HCT116 (cell line): Measurements from ENCODE around the gene STK32B. TPM values are rescaled to one million over a fixed set of nuclear protein-coding genes. Genes with fewer than 3 reads are reported as not detected.

Experiments
- ATAC-seq: fragments of 200-7000 bp; cut with Tn5 transposase; 2 replicates; pipeline ENCODE4 v1.9.1; 2020; ENCODE audit warnings: mild to moderate bottlenecking, moderate library complexity
- BruUV-seq: library from RNA; stranded (reverse); fragments of 400-500 nt; replicated peaks from 2 replicates; lab custom pipeline; 2021; lab: Mats Ljungman, UMichigan
- CTCF ChIA-PET: fragments of 300-600 bp; sonication (Branson Sonifier 250); formaldehyde crosslinking; loops from one replicate; lab custom pipeline; 2021; ENCODE audit warnings: antibody characterized with exemption; lab: Charles Lee
- POLR2A ChIA-PET: fragments of 300-600, 350-600 bp; sonication (Branson Sonifier 250); formaldehyde crosslinking; loops from one replicate; lab custom pipeline; 2021; ENCODE audit warnings: antibody characterized with exemption; lab: Charles Lee
- RAD21 ChIA-PET, 2 experiments: fragments of 300-600 bp; sonication (Branson Sonifier 250); formaldehyde crosslinking; loops; one replicate each; lab custom pipeline; 2023; ENCODE audit warnings: low total read pairs in 2 of 2; ENCODE audit not compliant: uncharacterized antibody in 2 of 2, unreplicated experiment in 2 of 2, low non-redundant PET in 1 of 2; lab: Charles Lee
- DNase-seq: peaks from one replicate; pipeline ENCODE4 v3.0.0-alpha.2; 2010; ENCODE audit warnings: low read depth, low spot score
- H2AFZ ChIP-seq: fragments of 200-600 bp; shearing (Covaris generic), sonication (generic); 2 replicates; pipeline ENCODE4 v1.6.1; 2017; ENCODE audit warnings: low read depth, mixed run types, mixed read lengths, antibody characterized with exemption, low read length; ENCODE audit not compliant: poor library complexity, severe bottlenecking
- H3K27ac ChIP-seq: 2 replicates; pipeline ENCODE4 v1.5.1; 2012; ENCODE audit warnings: low read depth, low read length
- H3K27me3 ChIP-seq: fragments of 200-600 bp; sonication (generic); 2 replicates; pipeline ENCODE4 v1.6.1; 2016; ENCODE audit warnings: mixed run types, low read length, mixed read lengths; ENCODE audit not compliant: insufficient read depth
- H3K36me3 ChIP-seq, 2 experiments: fragments of 200-500 bp in 1 of 2; fragments of 200-600 bp in 1 of 2; sonication (Bioruptor generic) in 1 of 2; sonication (generic) in 1 of 2; 2 replicates each; pipeline versions ENCODE4 v1.5.1 to v1.6.1; 2014 to 2016; ENCODE audit warnings: low read length in 2 of 2, inconsistent platforms in 1 of 2, mixed read lengths in 1 of 2, mixed run types in 1 of 2; ENCODE audit not compliant: insufficient read depth in 2 of 2, control insufficient read depth in 1 of 2
- H3K4me1 ChIP-seq, 2 experiments: fragments of 200-600 bp in 1 of 2; sonication (generic) in 1 of 2; 2 replicates each; pipeline versions ENCODE4 v1.5.1 to v1.6.1; 2012 to 2017; ENCODE audit warnings: low read length in 2 of 2, inconsistent platforms in 1 of 2, mild to moderate bottlenecking in 1 of 2, mixed read lengths in 1 of 2, mixed run types in 1 of 2, moderate library complexity in 1 of 2; ENCODE audit not compliant: insufficient read depth in 2 of 2, control insufficient read depth in 1 of 2
- H3K4me2 ChIP-seq: fragments of 200-600 bp; sonication (generic); 2 replicates; pipeline ENCODE4 v1.6.1; 2017; ENCODE audit warnings: mixed run types, low read length, mixed read lengths
- H3K4me3 ChIP-seq, 2 experiments: fragments of 200-600 bp in 1 of 2; sonication (generic) in 1 of 2; replicated peaks in 1 of 2; 2 replicates each; pipeline ENCODE4 v1.5.1; 2011 to 2016; ENCODE audit warnings: low read length in 2 of 2, control low read depth in 1 of 2, low read depth in 1 of 2, mild to moderate bottlenecking in 1 of 2, mixed read lengths in 1 of 2, mixed run types in 1 of 2
- H3K79me2 ChIP-seq: fragments of 200-600 bp; sonication (generic); 2 replicates; pipeline ENCODE4 v1.6.1; 2017; ENCODE audit warnings: mild to moderate bottlenecking, mixed run types, low read length, moderate library complexity, mixed read lengths; ENCODE audit not compliant: insufficient read depth
- H3K9ac ChIP-seq: fragments of 200-600 bp; sonication (generic); 2 replicates; pipeline ENCODE4 v1.6.1; 2016; ENCODE audit warnings: low read length, mixed read lengths
- H3K9me2 ChIP-seq: fragments of 200-600 bp; sonication (generic), shearing (Covaris generic); 2 replicates; pipeline ENCODE4 v1.6.1; 2017; ENCODE audit warnings: mixed run types, mild to moderate bottlenecking, moderate library complexity; ENCODE audit not compliant: insufficient read depth
- H3K9me3 ChIP-seq, 2 experiments: fragments of 200-500 bp in 1 of 2; fragments of 200-600 bp in 1 of 2; sonication (Bioruptor generic) in 1 of 2; sonication (generic) in 1 of 2; 2 replicates each; pipeline ENCODE4 v1.6.1; 2014 to 2017; ENCODE audit warnings: low read length in 2 of 2, mixed read lengths in 2 of 2, inconsistent platforms in 1 of 2, low read depth in 1 of 2, mild to moderate bottlenecking in 1 of 2, mixed run types in 1 of 2, moderate library complexity in 1 of 2; ENCODE audit not compliant: control insufficient read depth in 1 of 2, insufficient read depth in 1 of 2
- H4K20me1 ChIP-seq: fragments of 200-600 bp; sonication (generic), shearing (Covaris generic); 2 replicates; pipeline ENCODE4 v1.6.1; 2017; ENCODE audit warnings: mixed run types, mild to moderate bottlenecking, moderate library complexity; ENCODE audit not compliant: insufficient read depth
- CBX3 ChIP-seq: IDR thresholded peaks from 2 replicates; pipeline ENCODE4 v1.6.1; 2012; ENCODE audit warnings: low read depth
- CEBPB ChIP-seq: IDR thresholded peaks from 2 replicates; pipeline ENCODE4 v1.6.1; 2012; ENCODE audit warnings: low read depth
- ELF1 ChIP-seq: IDR thresholded peaks from 2 replicates; pipeline ENCODE4 v1.6.1; 2012; ENCODE audit warnings: low read depth, borderline replicate concordance
- EZH2 ChIP-seq: fragments of 200-600 bp; sonication (generic); IDR thresholded peaks from 2 replicates; pipeline ENCODE4 v1.6.1; 2017; ENCODE audit warnings: antibody characterized with exemption, mixed run types
- EZH2phosphoT487 ChIP-seq: fragments of 200-600 bp; IDR thresholded peaks from 2 replicates; pipeline ENCODE4 v1.6.1; 2018; ENCODE audit warnings: antibody characterized with exemption, borderline replicate concordance
- FOSL1 ChIP-seq: IDR thresholded peaks from 2 replicates; pipeline ENCODE4 v1.6.1; 2012; ENCODE audit warnings: low read depth
- JUND ChIP-seq: IDR thresholded peaks from 2 replicates; pipeline ENCODE4 v1.6.1; 2012
- POLR2A ChIP-seq: IDR thresholded peaks from 2 replicates; pipeline ENCODE4 v1.7.0; 2011; ENCODE audit warnings: borderline replicate concordance; ENCODE audit not compliant: insufficient read depth, insufficient read length; ENCODE audit errors: extremely low read depth
- POLR2AphosphoS5 ChIP-seq: IDR thresholded peaks from 2 replicates; pipeline ENCODE4 v1.6.1; 2011; ENCODE audit warnings: mild to moderate bottlenecking, low read depth, low read length, moderate library complexity
- RAD21 ChIP-seq: IDR thresholded peaks from 2 replicates; pipeline ENCODE4 v1.6.1; 2012; ENCODE audit warnings: low read depth, mild to moderate bottlenecking
- TCF7L2 ChIP-seq: IDR thresholded peaks from 2 replicates; pipeline ENCODE4 v1.7.0; 2011; ENCODE audit warnings: borderline replicate concordance, inconsistent platforms; ENCODE audit not compliant: insufficient read depth, insufficient read length; ENCODE audit errors: extremely low read depth
- ZFX ChIP-seq: fragments of 450-650 bp; IDR thresholded peaks from 2 replicates; pipeline ENCODE4 v1.6.1; 2017
- intact Hi-C: fragments of 100-400 bp; cut with micrococcal nuclease; formaldehyde crosslinking; loops from 2 replicates; pipeline ENCODE4 v1.10.0; 2022
- total RNA-seq: library from RNA; stranded (reverse); gene quantifications from one replicate; pipeline ENCODE4 v1.2.1, GENCODE V29; 2021; ENCODE audit not compliant: unreplicated experiment
- TF ChIP-seq, protein P1 (sequence below): IDR thresholded peaks from 2 replicates; pipeline ENCODE4 v1.6.1; 2011; ENCODE audit warnings: mild to moderate bottlenecking, low read length, moderate library complexity; ENCODE audit not compliant: insufficient replicate concordance; ENCODE audit errors: extremely low read depth
- TF ChIP-seq, protein P2 (sequence below), 3 experiments: fragments of 200-600 bp in 1 of 3; sonication (generic) in 1 of 3; IDR thresholded peaks in 2 of 3; conservative IDR thresholded peaks in 1 of 3; 2 replicates each; pipeline ENCODE4 v1.5.1; 2012 to 2017; ENCODE audit warnings: low read depth in 2 of 3, low read length in 2 of 3, antibody characterized with exemption in 1 of 3, borderline replicate concordance in 1 of 3, control low read depth in 1 of 3, mild to moderate bottlenecking in 1 of 3, mixed read lengths in 1 of 3, mixed run types in 1 of 3, moderate library complexity in 1 of 3; ENCODE audit not compliant: insufficient read depth in 1 of 3

The STK32B gene
- total RNA-seq, 1 experiment from 2014 or later, result not detected

DNA sequence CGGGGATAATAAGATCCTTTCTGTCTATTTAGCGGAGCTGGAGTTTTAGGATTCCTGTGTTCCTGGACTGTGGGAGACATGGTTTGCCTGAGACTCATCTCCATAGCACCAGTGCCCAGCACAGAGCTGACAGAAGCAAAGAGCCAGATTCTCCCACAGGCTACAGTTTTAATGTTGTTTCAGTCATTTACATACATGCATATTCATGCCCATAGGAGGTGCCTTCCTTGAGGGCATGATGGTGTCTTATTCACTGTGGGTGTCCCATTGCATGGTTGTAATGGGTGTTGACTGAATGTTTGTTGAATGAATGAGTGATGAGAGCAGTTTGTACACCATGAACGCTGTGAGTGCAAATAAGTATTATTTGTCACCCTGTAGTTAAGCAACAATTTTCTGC lies 396.5 kb downstream of the STK32B start:
- ATAC-seq, result no peak
- H2AFZ ChIP-seq, result no peak overlapping the region
- intact Hi-C loops, result no loop called here
- no peak overlapping the region for H3K27ac ChIP-seq
- H3K27me3 ChIP-seq, result peaks cover 11% of the 10 kb centered on the region
- DNase-seq, result no peak
- ChIA-PET RAD21 (no interaction called here), POLR2A (no interaction called here)
- H3K9ac ChIP-seq, result no peak overlapping the region
- H3K9me3 ChIP-seq, result no peaks in the 10 kb centered on the region
- no peak overlapping the region for H3K4me2 ChIP-seq
- H3K79me2 ChIP-seq, result no peaks in the 10 kb centered on the region
- H3K9me2 ChIP-seq, result no peaks in the 10 kb centered on the region
- no peaks in the 10 kb centered on the region for H4K20me1 ChIP-seq
- no TSS peak for BruUV-seq
- TF ChIP-seq TCF7L2, result no peak
- TF ChIP-seq RAD21, result no peak
- TF ChIP-seq, protein P1, sequence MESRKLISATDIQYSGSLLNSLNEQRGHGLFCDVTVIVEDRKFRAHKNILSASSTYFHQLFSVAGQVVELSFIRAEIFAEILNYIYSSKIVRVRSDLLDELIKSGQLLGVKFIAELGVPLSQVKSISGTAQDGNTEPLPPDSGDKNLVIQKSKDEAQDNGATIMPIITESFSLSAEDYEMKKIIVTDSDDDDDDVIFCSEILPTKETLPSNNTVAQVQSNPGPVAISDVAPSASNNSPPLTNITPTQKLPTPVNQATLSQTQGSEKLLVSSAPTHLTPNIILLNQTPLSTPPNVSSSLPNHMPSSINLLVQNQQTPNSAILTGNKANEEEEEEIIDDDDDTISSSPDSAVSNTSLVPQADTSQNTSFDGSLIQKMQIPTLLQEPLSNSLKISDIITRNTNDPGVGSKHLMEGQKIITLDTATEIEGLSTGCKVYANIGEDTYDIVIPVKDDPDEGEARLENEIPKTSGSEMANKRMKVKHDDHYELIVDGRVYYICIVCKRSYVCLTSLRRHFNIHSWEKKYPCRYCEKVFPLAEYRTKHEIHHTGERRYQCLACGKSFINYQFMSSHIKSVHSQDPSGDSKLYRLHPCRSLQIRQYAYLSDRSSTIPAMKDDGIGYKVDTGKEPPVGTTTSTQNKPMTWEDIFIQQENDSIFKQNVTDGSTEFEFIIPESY, result no peak
- no peak for TF ChIP-seq ELF1
- TF ChIP-seq, protein P2, sequence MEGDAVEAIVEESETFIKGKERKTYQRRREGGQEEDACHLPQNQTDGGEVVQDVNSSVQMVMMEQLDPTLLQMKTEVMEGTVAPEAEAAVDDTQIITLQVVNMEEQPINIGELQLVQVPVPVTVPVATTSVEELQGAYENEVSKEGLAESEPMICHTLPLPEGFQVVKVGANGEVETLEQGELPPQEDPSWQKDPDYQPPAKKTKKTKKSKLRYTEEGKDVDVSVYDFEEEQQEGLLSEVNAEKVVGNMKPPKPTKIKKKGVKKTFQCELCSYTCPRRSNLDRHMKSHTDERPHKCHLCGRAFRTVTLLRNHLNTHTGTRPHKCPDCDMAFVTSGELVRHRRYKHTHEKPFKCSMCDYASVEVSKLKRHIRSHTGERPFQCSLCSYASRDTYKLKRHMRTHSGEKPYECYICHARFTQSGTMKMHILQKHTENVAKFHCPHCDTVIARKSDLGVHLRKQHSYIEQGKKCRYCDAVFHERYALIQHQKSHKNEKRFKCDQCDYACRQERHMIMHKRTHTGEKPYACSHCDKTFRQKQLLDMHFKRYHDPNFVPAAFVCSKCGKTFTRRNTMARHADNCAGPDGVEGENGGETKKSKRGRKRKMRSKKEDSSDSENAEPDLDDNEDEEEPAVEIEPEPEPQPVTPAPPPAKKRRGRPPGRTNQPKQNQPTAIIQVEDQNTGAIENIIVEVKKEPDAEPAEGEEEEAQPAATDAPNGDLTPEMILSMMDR (IDR thresholded peaks at IDR 0.05 in 2 of 3, conservative IDR thresholded peaks at IDR 0.05 in 1 of 3; ENCODE audit: borderline replicate concordance in 1 of 3, insufficient read depth in 1 of 3, low read depth in 2 of 3, low read length in 2 of 3), result no peak
- no peak for TF ChIP-seq EZH2
- TF ChIP-seq POLR2A, result no peak
- TF ChIP-seq EZH2phosphoT487, result no peak
- TF ChIP-seq CEBPB, result no peak
- TF ChIP-seq ZFX, result no peak
- no peak for TF ChIP-seq CBX3
- no peak for TF ChIP-seq POLR2AphosphoS5
- no peak for TF ChIP-seq FOSL1
- no peak for TF ChIP-seq JUND
- TF ChIP-seq, all 23 proteins: peak for 0
- CTCF ChIA-PET, result interaction anchor here (1.6 kb wide), 1 partner anchor 11 kb away, joined by 3 read pairs; no protein-coding TSS in a partner anchor
- H3K4me1 ChIP-seq, result no peaks in the 10 kb centered on the region
- H3K36me3 ChIP-seq, result no peaks in the 10 kb centered on the region
- H3K4me3 ChIP-seq, result no peak overlapping the region
